WTC11 (cell line): ENCODE data around the gene COL17A1.

Experiments used
- FOXK1 ChIP-seq: sonication (generic); formaldehyde crosslinking; IDR thresholded peaks from 2 replicates; pipeline ENCODE4 v1.8.0; 2022; ENCODE audit warnings: mild to moderate bottlenecking, moderate library complexity, missing genetic modification reagents
- TEAD1 ChIP-seq: sonication (generic); formaldehyde crosslinking; IDR thresholded peaks from 2 replicates; pipeline ENCODE4 v1.8.0; 2022; ENCODE audit warnings: mild to moderate bottlenecking, missing genetic modification reagents
- TF ChIP-seq, protein P1 (sequence below): fragments of 200-600 bp; IDR thresholded peaks from 2 replicates; pipeline ENCODE4 v1.8.0; 2022; ENCODE audit warnings: antibody characterized with exemption

DNA sequence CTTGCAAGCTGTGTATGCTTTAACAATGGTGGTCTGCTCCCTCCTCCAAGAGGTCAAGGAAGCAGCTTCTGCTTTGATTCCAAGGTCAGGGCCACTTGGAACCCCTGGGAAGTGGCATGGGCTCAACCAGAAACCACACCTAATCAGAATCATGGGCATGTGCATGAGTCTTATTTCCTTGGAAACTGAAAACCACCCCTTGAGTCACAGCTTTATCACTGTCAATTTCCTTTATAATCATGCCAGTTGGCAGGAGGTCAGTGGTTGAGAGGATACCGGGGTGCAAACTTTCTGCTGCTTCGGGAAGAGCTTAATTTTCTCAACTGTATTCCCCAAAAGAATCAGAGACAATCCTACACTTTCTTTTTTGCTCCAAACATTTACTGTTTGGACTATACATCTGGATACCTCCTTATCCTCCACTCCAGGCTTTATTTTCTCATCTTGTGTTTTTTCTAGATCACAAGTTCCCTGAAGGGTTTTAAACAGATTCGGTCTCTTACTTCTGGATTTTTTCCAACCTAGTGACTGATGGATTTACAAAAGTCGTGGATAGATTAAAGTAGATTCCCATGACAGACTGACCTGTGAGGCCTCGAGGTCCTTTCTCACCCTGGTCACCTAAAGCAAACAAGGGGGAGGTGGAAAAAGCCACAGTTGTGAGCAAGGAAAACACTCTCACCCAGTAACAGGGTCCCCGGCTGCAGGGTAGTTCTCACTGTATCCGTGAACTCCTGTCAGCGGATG lies 36.0 kb downstream of the COL17A1 start:
- TF ChIP-seq FOXK1 (CRISPR knock-in tag) = no peak
- TF ChIP-seq, protein P1, sequence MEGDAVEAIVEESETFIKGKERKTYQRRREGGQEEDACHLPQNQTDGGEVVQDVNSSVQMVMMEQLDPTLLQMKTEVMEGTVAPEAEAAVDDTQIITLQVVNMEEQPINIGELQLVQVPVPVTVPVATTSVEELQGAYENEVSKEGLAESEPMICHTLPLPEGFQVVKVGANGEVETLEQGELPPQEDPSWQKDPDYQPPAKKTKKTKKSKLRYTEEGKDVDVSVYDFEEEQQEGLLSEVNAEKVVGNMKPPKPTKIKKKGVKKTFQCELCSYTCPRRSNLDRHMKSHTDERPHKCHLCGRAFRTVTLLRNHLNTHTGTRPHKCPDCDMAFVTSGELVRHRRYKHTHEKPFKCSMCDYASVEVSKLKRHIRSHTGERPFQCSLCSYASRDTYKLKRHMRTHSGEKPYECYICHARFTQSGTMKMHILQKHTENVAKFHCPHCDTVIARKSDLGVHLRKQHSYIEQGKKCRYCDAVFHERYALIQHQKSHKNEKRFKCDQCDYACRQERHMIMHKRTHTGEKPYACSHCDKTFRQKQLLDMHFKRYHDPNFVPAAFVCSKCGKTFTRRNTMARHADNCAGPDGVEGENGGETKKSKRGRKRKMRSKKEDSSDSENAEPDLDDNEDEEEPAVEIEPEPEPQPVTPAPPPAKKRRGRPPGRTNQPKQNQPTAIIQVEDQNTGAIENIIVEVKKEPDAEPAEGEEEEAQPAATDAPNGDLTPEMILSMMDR = no peak
- TF ChIP-seq TEAD1 (CRISPR knock-in tag) = no peak
